SJCRH30 (cell line): ENCODE measurements around the gene SLFN12. TPM values are rescaled to one million over a fixed set of nuclear protein-coding genes. Genes with fewer than 3 reads are reported as not detected.

Experiments used
- DNase-seq, 2 experiments: peaks; one replicate each; pipeline ENCODE4 v3.0.0-alpha.2; 2015 to 2020
- H3K27ac ChIP-seq: fragments of 250-450 bp; sonication (Bioruptor Pico); 2 replicates; pipeline ENCODE4 v1.5.1; 2020; ENCODE audit warnings: mild to moderate bottlenecking, moderate library complexity
- H3K27me3 ChIP-seq: fragments of 250-450 bp; sonication (Bioruptor Pico); 2 replicates; pipeline ENCODE4 v1.5.1; 2020; ENCODE audit warnings: mild to moderate bottlenecking, moderate library complexity
- H3K36me3 ChIP-seq: fragments of 250-450 bp; sonication (Bioruptor Pico); 2 replicates; pipeline ENCODE4 v1.5.1; 2020; ENCODE audit warnings: mild to moderate bottlenecking, moderate library complexity
- H3K4me1 ChIP-seq: fragments of 250-450 bp; sonication (Bioruptor Pico); 2 replicates; pipeline ENCODE4 v1.5.1; 2020; ENCODE audit warnings: mild to moderate bottlenecking, moderate library complexity
- H3K4me3 ChIP-seq: fragments of 250-450 bp; sonication (Bioruptor Pico); 2 replicates; pipeline ENCODE4 v1.5.1; 2020; ENCODE audit warnings: mild to moderate bottlenecking, moderate library complexity
- H3K9me3 ChIP-seq: fragments of 250-450 bp; sonication (Bioruptor Pico); replicated peaks from 2 replicates; pipeline ENCODE4 v1.5.1; 2020; ENCODE audit warnings: mild to moderate bottlenecking, moderate library complexity
- total RNA-seq: library from RNA; depleted of rRNA; stranded (reverse); fragments of >200 nt; shearing (Covaris generic); gene quantifications from 2 replicates; pipeline ENCODE4 v1.2.3, GENCODE V29; 2014; rRNA removed

The SLFN12 gene
- total RNA-seq, 1 experiment from 2014 or later, result 19.0 TPM

- H3K27ac ChIP-seq, result no peak overlapping the region
- H3K36me3 ChIP-seq, result no peaks in the 10 kb centered on the region
- no peak for DNase-seq
- no peak overlapping the region for H3K4me3 ChIP-seq
- no peaks in the 10 kb centered on the region; the same call in none of the 2 replicates for H3K27me3 ChIP-seq
- H3K4me1 ChIP-seq, result no peaks in the 10 kb centered on the region
- H3K9me3 ChIP-seq, result 0 out of 2 replicates have a peak, but pooled peaks cover 4% of the 10 kb centered on the region
These were observed 55.2 kb downstream of the SLFN12 start for GRCh38 chr17:35377068-35377467.

- Histone ChIP-seq H3K9me3 (0 out of 2 replicates have a peak, but pooled peaks cover 4% of the 10 kb centered on the region), H3K4me3 (no peak overlapping the region), H3K4me1 (no peaks in the 10 kb centered on the region), H3K36me3 (no peaks in the 10 kb centered on the region), H3K27me3 (no peaks in the 10 kb centered on the region; the same call in none of the 2 replicates), H3K27ac (no peak overlapping the region)
- DNase-seq, result no peak
These were observed 56.1 kb downstream of the SLFN12 start for GRCh38 chr17:35376245-35376644.

GRCh38 chr17:35374766-35375344, 57.4 kb downstream of the SLFN12 start:
- DNase-seq, result no peak
- H3K36me3 ChIP-seq, result no peaks in the 10 kb centered on the region
- peaks cover 5% of the 10 kb centered on the region for H3K9me3 ChIP-seq
- H3K27ac ChIP-seq, result peak overlapping the region; percentile 68; the same call in 1 of the 2 replicates
- H3K4me1 ChIP-seq, result no peaks in the 10 kb centered on the region
- no peaks in the 10 kb centered on the region; the same call in none of the 2 replicates for H3K27me3 ChIP-seq
- H3K4me3 ChIP-seq, result peak overlapping the region; percentile 61

GRCh38 chr17:35373984-35374765, 58.1 kb downstream of the SLFN12 start:
- Histone ChIP-seq H3K4me3 (peak overlapping the region; percentile 61), H3K4me1 (no peaks in the 10 kb centered on the region), H3K36me3 (no peaks in the 10 kb centered on the region), H3K9me3 (peaks cover 7% of the 10 kb centered on the region), H3K27ac (peak overlapping the region; percentile 68), H3K27me3 (no peaks in the 10 kb centered on the region; the same call in none of the 2 replicates)
- peak; percentile 38 to 52 for DNase-seq

- Histone ChIP-seq H3K4me1 (no peaks in the 10 kb centered on the region), H3K4me3 (peak within 1 kb of the TSS; percentile 61), H3K27me3 (no peaks in the 10 kb centered on the region; the same call in none of the 2 replicates), H3K36me3 (no peaks in the 10 kb centered on the region), H3K27ac (peak within 1 kb of the TSS; percentile 68), H3K9me3 (peaks cover 7% of the 10 kb centered on the region)
- DNase-seq, result peak; percentile 69 to 76
These were observed 58.7 kb downstream of the SLFN12 start, which contains the start of gene SLFN11 for GRCh38 chr17:35373534-35373983. SLFN11 (minus strand) TSS chr17:35373621; CDS start chr17:35363807, 9,814 bp downstream.

GRCh38 chr17:35372846-35373533, 59.3 kb downstream of the SLFN12 start:
- Histone ChIP-seq H3K36me3 (no peaks in the 10 kb centered on the region), H3K27ac (peak overlapping the region; percentile 68), H3K4me3 (peak overlapping the region; percentile 61), H3K9me3 (peaks cover 7% of the 10 kb centered on the region), H3K27me3 (no peaks in the 10 kb centered on the region; the same call in none of the 2 replicates), H3K4me1 (no peaks in the 10 kb centered on the region)
- DNase-seq, result peak; percentile 11 to 29

GRCh38 chr17:35371934-35372333, 60.4 kb downstream of the SLFN12 start:
- Histone ChIP-seq H3K4me1 (no peaks in the 10 kb centered on the region), H3K36me3 (no peaks in the 10 kb centered on the region), H3K9me3 (peaks cover 7% of the 10 kb centered on the region), H3K27ac (no peak overlapping the region), H3K4me3 (no peak overlapping the region), H3K27me3 (no peaks in the 10 kb centered on the region; the same call in none of the 2 replicates)
- no peak for DNase-seq

GRCh38 chr17:35368081-35368830, 64.0 kb downstream of the SLFN12 start:
- Histone ChIP-seq H3K36me3 (no peaks in the 10 kb centered on the region), H3K4me1 (no peaks in the 10 kb centered on the region), H3K9me3 (peaks cover 7% of the 10 kb centered on the region), H3K27ac (no peak overlapping the region), H3K27me3 (no peaks in the 10 kb centered on the region; the same call in 1 of the 2 replicates), H3K4me3 (no peak overlapping the region)
- no peak for DNase-seq

GRCh38 chr17:35361027-35361426, 71.3 kb downstream of the SLFN12 start:
- DNase-seq, result no peak
- no peak overlapping the region for H3K27ac ChIP-seq
- H3K4me3 ChIP-seq, result no peak overlapping the region
- no peaks in the 10 kb centered on the region; the same call in 1 of the 2 replicates for H3K27me3 ChIP-seq
- no peaks in the 10 kb centered on the region; the same call in none of the 2 replicates for H3K36me3 ChIP-seq
- no peaks in the 10 kb centered on the region for H3K9me3 ChIP-seq
- no peaks in the 10 kb centered on the region for H3K4me1 ChIP-seq

Other genes with a start within 250 kb of the SLFN12 start
- gene SLC35G3, start 238.1 kb downstream of the SLFN12 start, total RNA-seq, result not detected in 2 replicates
- gene SLFN5, start 189.4 kb downstream of the SLFN12 start, total RNA-seq, result 1.5 and 2.5 TPM in 2 replicates
- gene SLFN11, start 58.9 kb downstream of the SLFN12 start, total RNA-seq, result 16.5 and 18.6 TPM in 2 replicates
- gene SLFN13, start 16.3 kb upstream of the SLFN12 start, total RNA-seq, result 0.28 and 0.69 TPM in 2 replicates
- gene SLFN12L, start 105.2 kb upstream of the SLFN12 start, total RNA-seq, result not detected in 2 replicates
- gene SLFN14, start 128.3 kb upstream of the SLFN12 start, total RNA-seq, result not detected in 2 replicates
- gene PEX12, start 146.1 kb upstream of the SLFN12 start, total RNA-seq, result 8.4 and 9.4 TPM in 2 replicates
- 113 and 123 TPM in 2 replicates for gene AP2B1, start 154.8 kb upstream of the SLFN12 start, total RNA-seq